Activated CD4-positive, alpha-beta T cell treated with anti-CD3 and anti-CD28 coated beads, Interleukin-2, amount 50 U/mL, for 1 hour (primary cell): ENCODE data around the gene CENPK.
"Not testable (repeated sequence)": the region's sequence is repeated elsewhere in the genome, so short reads cannot be mapped to it uniquely, and the experiment has no call there.

Experiments used
- DNase-seq: peaks from one replicate; pipeline ENCODE4 v3.0.0-alpha.2; 2020

Gene CENPK

DNA sequence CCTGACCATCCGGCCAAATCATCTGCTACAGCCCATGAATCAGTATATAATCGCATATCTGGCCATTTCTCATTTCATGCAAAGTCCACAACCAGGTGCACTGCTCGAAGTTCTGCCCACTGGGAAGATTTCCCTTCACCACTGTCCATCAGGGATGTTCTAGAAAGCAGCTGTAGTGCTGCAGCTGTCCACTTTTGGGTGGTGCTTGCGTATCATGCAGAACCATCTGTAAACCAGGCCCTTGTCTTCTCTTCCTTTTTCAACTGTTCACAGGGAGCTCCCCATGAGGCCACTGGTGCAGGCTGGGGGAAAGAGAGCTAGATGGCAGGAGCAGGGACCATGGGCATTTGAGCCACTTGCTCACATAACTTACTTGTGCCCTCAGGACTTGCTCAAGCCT, 73.8 kb downstream of the CENPK start:
- no peak for DNase-seq

DNA sequence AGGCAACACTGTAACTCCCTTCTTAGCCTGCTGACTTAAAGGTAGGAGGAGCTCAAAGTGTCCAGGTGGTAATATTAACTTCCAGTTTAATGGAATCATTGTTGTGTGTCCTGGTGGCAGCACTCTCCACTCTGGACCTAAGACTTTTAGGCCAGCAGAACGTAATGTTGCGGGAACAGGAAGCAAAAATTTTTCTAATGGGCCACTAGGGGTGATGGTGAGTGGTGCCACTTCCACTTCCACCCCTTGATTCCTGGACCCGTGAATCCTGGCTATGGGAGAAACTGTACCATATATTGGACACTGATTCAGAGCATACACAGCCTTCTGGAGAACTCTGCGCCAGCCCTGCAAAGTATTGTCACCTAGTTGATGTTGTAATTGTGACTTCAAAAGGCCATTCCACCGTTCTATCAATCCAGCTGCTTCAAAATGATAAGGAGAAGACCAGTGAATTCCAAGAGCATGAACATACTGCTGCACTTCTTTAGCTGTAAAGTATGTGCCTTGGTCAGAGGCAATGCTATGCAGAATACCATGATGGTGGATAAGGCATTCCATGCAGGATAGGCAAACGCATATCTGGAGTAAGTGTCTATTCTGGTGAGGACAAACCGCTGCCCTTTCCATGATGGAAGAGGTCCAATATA, 74.8 kb downstream of the CENPK start:
- not testable (repeated sequence) for DNase-seq

DNA sequence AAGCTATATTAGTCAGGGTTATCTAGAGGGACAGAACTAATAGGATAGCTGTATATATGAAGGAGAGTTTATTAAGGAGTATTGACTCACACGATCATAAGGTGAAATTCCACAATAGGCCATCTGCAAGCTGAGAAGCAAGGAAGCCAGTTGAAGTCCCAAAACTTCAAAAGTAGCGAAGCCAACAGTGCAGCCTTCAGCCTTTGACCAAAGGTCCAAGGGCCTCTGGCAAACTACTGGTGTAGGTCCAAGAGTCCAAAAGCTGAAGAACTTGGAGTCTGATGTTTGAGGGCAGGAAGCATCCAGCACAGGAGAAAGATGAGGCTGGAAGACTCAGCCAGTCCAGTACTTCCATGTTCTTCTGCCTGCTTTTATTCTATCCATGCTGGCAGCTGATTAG, 76.2 kb downstream of the CENPK start:
- not testable (repeated sequence) for DNase-seq

DNA sequence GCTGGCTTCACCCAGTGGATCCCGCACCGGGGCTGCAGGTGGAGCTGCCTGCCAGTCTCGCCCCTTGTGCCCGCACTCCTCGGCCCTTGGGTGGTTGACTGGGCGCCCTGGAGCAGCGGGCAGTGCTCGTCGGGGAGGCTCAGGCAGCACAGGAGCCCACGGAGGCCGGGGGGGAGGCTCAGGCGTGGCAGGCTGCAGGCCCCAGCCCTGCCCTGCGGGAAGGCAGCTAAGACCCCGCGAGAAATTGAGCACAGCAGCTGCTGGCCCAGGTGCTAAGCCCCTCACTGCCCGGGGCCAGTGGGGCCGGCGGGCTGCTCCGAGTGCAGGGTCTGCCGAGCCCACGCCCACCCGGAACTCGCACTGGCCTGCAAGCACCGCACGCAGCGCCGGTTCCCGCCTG, 77.6 kb downstream of the CENPK start:
- DNase-seq = no peak

DNA sequence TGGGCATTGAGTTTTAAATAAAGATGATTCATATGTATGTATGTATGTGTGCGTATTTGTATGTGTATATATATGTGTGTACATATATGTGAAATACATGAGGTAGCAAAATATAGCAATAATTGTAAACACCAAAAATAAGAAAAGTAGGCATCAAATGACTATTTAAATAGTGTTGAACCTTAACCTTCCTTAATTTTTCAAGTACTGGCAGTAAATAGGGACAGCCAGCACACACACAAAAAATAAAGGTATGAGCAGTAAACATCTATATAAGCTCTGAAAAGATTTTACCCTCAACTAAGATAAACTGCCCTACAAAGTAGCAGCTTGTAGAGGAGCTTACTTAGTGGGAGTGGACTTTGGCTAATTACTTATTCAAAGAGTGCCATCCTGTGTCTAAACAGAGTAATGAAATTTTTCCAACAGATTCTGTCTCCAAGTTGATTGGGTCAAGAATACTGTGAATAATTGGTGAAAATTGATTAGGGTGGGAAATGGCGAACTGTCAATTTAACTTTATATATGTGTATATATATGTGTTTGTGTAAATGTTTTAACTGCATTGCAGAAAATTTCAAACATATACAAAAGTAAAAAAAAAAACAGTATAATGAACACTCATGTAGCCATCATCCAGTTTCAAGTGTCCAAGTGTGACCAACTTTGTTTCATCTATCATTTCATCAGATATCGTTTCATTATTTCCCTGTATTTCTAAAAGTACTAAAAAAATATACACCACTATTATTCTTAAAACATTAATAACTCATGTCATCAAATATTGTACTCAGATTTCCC, 79.2 kb downstream of the CENPK start:
- no peak for DNase-seq

DNA sequence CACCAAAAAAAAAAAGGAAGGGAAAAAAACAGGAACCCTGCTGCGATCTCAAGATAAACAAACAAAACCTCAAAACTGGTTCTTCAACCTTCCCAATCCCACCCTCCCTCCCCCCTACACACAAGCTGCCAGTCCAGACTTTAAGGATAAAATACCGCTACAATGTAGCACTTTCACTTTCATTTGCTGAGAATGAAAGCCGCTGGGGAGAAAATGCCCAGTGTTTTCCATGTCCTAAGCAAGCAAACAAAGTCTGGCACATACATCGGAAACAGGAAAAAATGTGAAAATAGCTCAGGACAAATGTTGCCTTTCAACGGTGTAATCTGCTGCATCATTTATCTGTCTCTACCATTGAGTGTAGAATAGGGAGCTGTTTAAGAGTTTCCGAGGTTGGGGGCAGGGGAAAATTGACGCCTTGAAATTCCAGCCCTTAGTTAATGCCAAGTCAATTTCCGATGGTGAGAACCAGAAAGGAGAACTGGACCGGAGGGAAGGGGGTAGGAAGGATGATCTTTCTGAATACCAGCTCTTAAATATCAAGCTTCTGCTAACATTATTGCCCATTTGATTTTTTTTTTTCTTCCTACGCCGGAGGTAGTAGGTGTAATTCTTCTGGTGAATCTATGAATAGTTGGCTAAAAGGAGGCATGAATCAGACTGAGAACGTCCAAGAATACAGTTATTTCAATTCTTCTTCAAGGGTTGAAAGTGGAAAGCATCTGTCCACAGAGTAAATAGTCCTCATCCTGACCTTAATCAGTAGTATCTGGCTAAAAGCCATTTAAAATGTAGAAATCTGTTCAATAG, 80.0 kb downstream of the CENPK start:
- no peak for DNase-seq

DNA sequence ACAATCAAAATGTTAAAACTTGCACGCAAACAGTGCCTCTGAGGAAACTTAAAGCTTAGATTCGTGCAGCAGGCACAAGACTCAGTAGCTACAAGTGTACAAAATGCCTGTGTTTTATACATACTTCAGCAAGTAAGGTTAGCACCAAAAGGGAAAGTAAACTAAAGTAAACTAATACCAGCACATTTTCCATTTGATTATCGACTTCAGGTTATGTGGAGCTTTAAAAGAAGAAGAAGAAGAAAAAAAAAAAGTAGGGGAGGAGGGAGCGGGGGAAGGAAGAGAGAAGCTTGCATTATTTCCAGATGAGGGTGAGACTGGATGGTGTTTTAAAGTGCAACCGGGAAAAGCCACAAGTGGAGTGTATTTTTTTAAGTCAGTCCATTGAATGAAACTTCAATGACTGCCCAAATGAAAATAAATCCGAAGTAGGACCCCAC, 80.7 kb downstream of the CENPK start:
- no peak for DNase-seq

DNA sequence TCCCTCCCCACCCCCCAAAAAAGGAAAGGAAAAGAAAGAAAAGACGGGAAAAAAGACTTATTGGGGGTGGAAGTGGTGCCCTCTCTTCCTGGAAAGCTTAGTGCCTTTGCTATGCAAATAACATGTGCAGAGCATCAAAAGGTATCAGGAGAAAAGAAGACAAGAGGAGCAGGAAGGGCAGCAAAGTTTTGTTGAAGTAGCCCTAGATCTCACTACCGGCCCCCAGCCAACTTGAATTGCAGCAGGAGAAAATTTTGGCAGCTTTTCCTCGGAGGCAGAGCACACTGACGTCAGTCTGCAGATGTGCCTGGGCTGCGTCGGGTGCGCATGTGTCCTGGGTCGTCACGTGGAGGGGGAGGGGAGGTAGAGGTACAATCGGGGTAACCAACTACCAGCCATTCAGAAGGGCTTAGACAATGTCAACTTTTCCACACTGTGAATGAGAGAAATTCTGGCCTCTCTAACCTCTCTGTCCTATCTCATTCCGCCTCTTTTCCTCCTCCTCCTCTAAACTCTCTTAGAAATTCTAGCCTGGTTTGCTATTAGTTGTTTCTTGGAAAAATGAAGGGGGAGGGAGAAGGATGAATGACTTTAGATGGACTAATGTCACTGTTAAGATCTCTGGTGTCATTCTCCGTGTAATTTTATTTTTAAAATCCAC, 81.2 kb downstream of the CENPK start, which contains the start of gene ADAMTS6:
TSS of gene ADAMTS6 (minus strand) at position 286 of the 661 bp plus-strand sequence. CDS start 8,247 bp downstream, outside the sequence.
- DNase-seq = peak; percentile 72

DNA sequence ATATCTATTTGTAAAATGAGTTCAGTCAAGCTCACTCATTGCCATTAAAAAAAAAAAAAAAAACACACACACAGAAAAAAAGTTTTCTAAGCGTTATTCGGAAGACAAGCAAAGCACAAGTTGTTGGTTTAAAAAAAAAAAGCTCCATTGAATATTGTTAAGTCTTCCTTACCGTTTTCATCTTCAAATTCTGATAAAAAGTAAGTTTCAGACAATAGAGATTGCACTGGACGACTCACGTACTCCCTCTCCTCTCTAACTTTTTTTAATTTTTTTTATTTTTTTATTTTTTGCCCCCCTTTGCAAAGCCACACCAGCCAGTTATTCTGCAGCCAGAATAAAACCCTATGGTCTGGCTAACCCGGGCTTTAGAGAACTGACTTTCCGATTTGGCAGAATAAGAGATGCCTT, 81.8 kb downstream of the CENPK start:
- DNase-seq = no peak

DNA sequence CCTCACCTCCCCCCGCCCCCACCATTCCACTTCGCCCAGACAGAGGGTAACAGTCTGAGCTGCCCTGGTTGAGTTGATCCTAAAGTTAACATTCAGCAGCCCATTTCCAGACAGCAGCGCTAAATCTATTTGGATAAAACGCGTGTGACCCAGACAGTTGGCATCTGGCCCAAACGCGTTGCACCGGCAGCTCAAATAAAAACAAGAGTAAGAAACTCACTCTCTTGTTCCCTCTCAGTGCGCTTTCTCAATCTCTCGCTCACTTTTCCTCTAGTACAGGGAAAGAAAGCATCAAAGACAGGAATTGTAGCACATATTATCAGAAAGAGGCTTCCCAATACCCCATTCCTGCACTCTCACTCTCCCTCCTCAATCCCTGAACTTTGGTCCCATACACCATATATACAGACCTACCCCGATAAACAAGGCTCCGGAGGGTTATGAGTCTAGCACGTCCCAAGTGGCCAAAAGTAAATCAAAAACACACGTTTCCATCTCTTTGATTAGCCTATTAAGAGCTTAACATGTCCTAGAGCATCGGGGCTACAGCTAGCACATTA, 82.6 kb downstream of the CENPK start:
- peak; percentile 35 for DNase-seq

DNA sequence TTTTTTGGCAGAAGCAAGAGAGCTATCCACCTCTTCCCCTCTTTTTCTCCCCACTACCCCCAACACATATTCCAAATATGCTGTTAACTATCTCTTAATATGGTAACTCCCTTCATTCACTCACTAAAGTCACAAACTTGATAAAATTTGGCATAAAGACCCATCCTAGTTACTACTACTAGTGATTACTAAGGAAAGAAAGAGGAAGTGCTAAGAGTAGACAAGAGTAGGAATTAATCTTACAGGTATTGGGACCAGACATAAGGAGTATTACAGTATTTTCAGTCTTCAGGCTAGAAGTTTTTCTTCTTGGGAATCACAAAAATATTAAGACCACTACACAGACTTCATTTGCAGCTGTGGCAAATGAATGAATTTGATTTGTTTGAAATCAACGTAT, 83.4 kb downstream of the CENPK start:
- DNase-seq = no peak

DNA sequence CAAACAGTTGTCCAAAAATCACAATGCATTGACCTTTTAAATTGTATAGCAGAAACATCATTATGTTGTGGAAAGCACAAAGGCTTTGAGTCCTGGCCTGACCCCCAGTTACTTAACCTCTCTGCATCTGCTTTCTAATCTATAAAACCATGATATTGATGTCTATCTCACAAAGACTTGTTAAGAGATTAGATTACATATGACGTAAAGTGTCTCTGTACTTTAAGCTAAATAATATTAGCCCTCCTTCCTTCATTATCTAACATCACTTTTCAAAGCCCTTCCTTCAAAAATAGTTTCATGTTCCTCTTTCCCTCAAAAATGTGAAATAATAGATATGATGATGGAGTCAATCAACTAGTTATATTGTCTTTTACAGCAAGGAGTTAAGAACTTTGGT, 84.6 kb downstream of the CENPK start:
- no peak for DNase-seq

DNA sequence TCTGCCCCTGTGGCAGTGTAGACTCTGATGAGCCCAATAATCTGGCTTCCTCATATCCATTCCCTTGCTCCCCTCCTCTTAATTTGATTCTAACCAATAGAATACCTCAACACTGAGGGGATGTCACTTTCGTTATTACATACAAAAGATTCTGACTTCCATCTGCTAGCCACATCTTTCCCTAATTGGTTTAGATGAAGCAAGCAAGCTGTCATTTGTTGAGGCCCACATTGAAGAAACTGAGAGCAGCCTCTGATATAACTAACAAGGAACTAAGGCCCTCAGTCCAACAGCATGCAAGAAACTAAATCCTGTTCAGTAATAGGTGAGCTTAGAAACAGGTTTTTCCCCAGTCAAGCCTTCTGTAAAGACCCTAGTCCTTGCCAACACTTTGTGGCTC, 87.1 kb downstream of the CENPK start:
- DNase-seq = no peak

DNA sequence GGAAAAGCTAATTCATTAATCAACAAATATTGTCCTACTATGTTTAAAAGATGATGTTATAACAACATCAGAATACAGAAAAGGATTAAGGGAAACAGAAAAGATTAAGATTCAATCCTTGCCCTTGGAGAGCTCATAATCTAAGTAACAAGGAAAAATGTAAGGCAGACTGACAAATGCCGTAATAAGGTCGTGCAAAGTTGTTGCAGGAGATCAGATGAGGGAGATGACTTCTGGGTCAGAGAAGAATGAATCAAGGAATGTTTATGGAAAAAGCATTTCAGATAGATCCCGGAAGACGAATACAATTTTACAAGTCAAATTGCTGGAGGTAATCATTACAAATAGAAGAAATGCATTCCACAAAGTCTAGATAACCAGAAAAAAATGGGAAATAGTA, 87.6 kb downstream of the CENPK start:
- no peak for DNase-seq

DNA sequence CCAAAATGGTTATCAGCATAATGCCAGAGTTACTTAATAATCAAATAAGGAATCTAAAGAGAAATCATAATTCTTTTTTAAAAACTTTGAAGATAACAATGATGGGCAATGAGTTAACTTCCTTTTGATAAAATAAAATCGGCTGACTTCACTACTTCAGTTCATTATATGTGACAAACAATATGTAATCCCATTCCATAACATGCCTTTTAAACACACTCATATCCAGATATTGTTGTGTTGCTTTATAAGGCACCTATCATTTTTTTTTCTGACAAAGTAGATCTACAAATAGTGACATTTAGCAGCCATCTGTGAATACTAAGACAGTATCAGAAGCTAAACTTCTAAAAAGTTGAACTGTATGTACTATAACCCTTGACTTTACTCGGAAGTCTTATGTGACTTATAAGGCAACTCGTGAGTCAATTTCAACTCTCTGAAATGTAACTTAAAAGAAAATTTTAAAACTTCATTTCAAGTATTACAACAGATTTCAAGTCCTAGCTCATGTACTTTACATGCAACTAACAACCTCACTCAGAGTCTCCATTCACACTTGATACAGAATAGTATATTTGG, 88.7 kb downstream of the CENPK start:
- DNase-seq = no peak

DNA sequence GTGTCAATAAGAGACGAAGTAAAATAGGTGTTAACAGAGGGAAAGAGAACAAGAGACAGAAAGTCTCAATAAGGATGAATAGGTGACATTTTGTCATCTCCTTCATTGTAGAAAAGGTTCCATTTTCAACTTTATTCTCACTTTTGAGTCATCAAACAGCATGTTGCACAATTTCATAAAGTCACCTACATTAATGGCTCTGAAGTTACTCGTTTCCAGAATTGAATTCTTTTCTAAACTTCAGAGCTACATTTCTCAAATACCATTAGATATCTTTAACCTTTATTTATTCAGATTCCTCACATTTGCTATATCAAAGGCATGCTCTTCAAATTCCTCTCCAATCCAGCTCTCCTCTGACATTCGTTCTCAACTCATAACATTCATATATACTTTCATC, 94.3 kb downstream of the CENPK start:
- no peak for DNase-seq
